Activated CD8-positive, alpha-beta memory T cell treated with anti-CD3 and anti-CD28 coated beads for 1 hour (primary cell): ENCODE results near the gene MN1.

ENCODE experiments used
- DNase-seq, 2 donors: peaks; one replicate each; pipeline ENCODE4 v3.0.0-alpha.2; 2020; ENCODE audit warnings: low read depth in 1 of 2; ENCODE audit errors: extremely low read depth in 1 of 2

MN1 gene

GRCh38 chr22:27800250-27801201 is 1.0 kb downstream of the MN1 start:
- DNase-seq: no peak

- no peak for DNase-seq
These were observed 1.7 kb downstream of the MN1 start for GRCh38 chr22:27799827-27800249.

- DNase-seq: no peak
These were observed 2.3 kb downstream of the MN1 start for GRCh38 chr22:27799015-27799826.

GRCh38 chr22:27798511-27799014 is 3.0 kb downstream of the MN1 start:
- DNase-seq: no peak

- no peak for DNase-seq
These were observed 3.8 kb downstream of the MN1 start for GRCh38 chr22:27797520-27798391.

- no peak for DNase-seq
These were observed 4.6 kb downstream of the MN1 start for GRCh38 chr22:27796829-27797519.

GRCh38 chr22:27795696-27796517 is 5.6 kb downstream of the MN1 start:
- no peak for DNase-seq

GRCh38 chr22:27795053-27795452 is 6.5 kb downstream of the MN1 start:
- no peak for DNase-seq

GRCh38 chr22:27794226-27794625 is 7.3 kb downstream of the MN1 start:
- DNase-seq: no peak

GRCh38 chr22:27793576-27793975 is 8.0 kb downstream of the MN1 start:
- no peak for DNase-seq

GRCh38 chr22:27792452-27793161 is 8.9 kb downstream of the MN1 start:
- no peak for DNase-seq

- no peak for DNase-seq
These were observed 9.7 kb downstream of the MN1 start for GRCh38 chr22:27791859-27792241.

- DNase-seq: no peak
These were observed 10.2 kb downstream of the MN1 start for GRCh38 chr22:27791159-27791858.

- no peak for DNase-seq
These were observed 11.0 kb downstream of the MN1 start for GRCh38 chr22:27790376-27791158.

GRCh38 chr22:27788500-27789288 is 12.9 kb downstream of the MN1 start:
- DNase-seq: no peak

- DNase-seq: no peak
These were observed 14.6 kb downstream of the MN1 start for GRCh38 chr22:27786965-27787364.
